Activated CD8-positive, alpha-beta T cell treated with anti-CD3 and anti-CD28 coated beads for 36 hours (primary cell): Measurements from ENCODE around the gene TICRR. TPM values are rescaled to one million over a fixed set of nuclear protein-coding genes. Genes with fewer than 3 reads are reported as not detected.

Experiments used
- ATAC-seq: fragments of 200-7000 bp; cut with Tn5 transposase; one replicate; pipeline ENCODE4 v1.10.0; 2021; ENCODE audit warnings: mild to moderate bottlenecking, moderate library complexity
- CTCF ChIA-PET: fragments of 350-600 bp; sonication (Branson Sonifier 250); formaldehyde crosslinking; loops from one replicate; lab custom pipeline; 2021; ENCODE audit warnings: antibody characterized with exemption; lab: Charles Lee
- POLR2A ChIA-PET: fragments of 350-600 bp; sonication (Branson Sonifier 250); formaldehyde crosslinking; loops from one replicate; lab custom pipeline; 2021; ENCODE audit warnings: antibody characterized with exemption; lab: Charles Lee
- DNase-seq: peaks from one replicate; pipeline ENCODE4 v3.0.0-alpha.2; 2020
- H3K27ac Mint-ChIP-seq: one replicate; pipeline ENCODE4 v1.8.0; 2021; ENCODE audit warnings: mild to moderate bottlenecking, mixed read lengths
- H3K27me3 Mint-ChIP-seq: one replicate; pipeline ENCODE4 v1.8.0; 2021; ENCODE audit warnings: mixed read lengths
- H3K36me3 Mint-ChIP-seq: one replicate; pipeline ENCODE4 v1.8.0; 2021; ENCODE audit warnings: low read depth, mixed read lengths
- H3K4me1 Mint-ChIP-seq: one replicate; pipeline ENCODE4 v1.8.0; 2021; ENCODE audit warnings: low read depth, mixed read lengths
- H3K4me3 Mint-ChIP-seq: one replicate; pipeline ENCODE4 v1.8.0; 2021; ENCODE audit warnings: mild to moderate bottlenecking, moderate library complexity, mixed read lengths
- H3K9me3 Mint-ChIP-seq: one replicate; pipeline ENCODE4 v1.8.0; 2021; ENCODE audit warnings: mixed read lengths
- intact Hi-C: fragments of 100-400 bp; cut with micrococcal nuclease; formaldehyde crosslinking; loops from one replicate; pipeline ENCODE4 v1.10.0; 2022
- total RNA-seq, 2 experiments: library from RNA; stranded (reverse); gene quantifications; one replicate each; pipeline ENCODE4 v1.2.3, GENCODE V29; 2021
- TF ChIP-seq, protein P1 (sequence below): fragments of 200-600 bp; IDR thresholded peaks from one replicate; pipeline ENCODE4 v1.8.0; 2022; ENCODE audit warnings: antibody characterized with exemption, mild to moderate bottlenecking

The TICRR gene
- total RNA-seq, 2 experiments from 2014 or later, result 27.0 to 29.2 TPM

GRCh38 chr15:89667706-89667960 lies 92.4 kb downstream of the TICRR start:
- CTCF ChIA-PET, result no interaction called here
- Mint-ChIP-seq H3K27ac (no peak overlapping the region), H3K36me3 (no peaks in the 10 kb centered on the region), H3K9me3 (no peaks in the 10 kb centered on the region), H3K27me3 (peaks cover 19% of the 10 kb centered on the region), H3K4me1 (peaks cover 4% of the 10 kb centered on the region), H3K4me3 (no peak overlapping the region)
- intact Hi-C loops, result no loop called here
- TF ChIP-seq, protein P1, sequence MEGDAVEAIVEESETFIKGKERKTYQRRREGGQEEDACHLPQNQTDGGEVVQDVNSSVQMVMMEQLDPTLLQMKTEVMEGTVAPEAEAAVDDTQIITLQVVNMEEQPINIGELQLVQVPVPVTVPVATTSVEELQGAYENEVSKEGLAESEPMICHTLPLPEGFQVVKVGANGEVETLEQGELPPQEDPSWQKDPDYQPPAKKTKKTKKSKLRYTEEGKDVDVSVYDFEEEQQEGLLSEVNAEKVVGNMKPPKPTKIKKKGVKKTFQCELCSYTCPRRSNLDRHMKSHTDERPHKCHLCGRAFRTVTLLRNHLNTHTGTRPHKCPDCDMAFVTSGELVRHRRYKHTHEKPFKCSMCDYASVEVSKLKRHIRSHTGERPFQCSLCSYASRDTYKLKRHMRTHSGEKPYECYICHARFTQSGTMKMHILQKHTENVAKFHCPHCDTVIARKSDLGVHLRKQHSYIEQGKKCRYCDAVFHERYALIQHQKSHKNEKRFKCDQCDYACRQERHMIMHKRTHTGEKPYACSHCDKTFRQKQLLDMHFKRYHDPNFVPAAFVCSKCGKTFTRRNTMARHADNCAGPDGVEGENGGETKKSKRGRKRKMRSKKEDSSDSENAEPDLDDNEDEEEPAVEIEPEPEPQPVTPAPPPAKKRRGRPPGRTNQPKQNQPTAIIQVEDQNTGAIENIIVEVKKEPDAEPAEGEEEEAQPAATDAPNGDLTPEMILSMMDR, result no peak
- POLR2A ChIA-PET, result no interaction called here
- DNase-seq (no peak), ATAC-seq (no peak)

DNA sequence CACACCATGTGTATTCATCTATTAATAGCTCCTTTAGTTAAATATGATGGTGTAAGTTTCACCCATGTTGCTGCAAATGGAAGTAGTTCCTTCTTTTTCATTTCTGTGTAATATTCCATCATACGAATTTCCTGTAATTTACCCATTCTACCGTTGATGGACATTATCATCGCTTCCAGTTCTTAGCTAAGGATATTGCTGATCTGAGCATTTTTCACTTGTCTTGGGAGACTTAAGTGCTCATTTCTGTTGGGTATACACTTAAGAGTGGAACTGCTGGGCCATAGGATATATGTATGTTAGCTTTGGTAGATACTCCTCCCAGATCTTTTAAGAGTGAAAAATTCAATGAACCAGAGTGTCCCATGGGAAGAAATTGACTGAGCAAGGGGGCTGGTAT lies 92.9 kb downstream of the TICRR start:
- intact Hi-C loops, result no loop called here
- Mint-ChIP-seq H3K36me3 (no peaks in the 10 kb centered on the region), H3K4me3 (no peak overlapping the region), H3K27me3 (peaks cover 18% of the 10 kb centered on the region), H3K9me3 (no peaks in the 10 kb centered on the region), H3K27ac (no peak overlapping the region), H3K4me1 (peaks cover 4% of the 10 kb centered on the region)
- CTCF ChIA-PET, result interaction anchor here (0.7 kb wide), 1 partner anchor 238 kb away, joined by 3 read pairs; no protein-coding TSS in a partner anchor
- ATAC-seq (no peak), DNase-seq (no peak)
- TF ChIP-seq, protein P1, result no peak
- POLR2A ChIA-PET, result no interaction called here

GRCh38 chr15:89669309-89669865 lies 94.1 kb downstream of the TICRR start:
- DNase-seq (no peak), ATAC-seq (no peak)
- TF ChIP-seq, protein P1, result no peak
- Mint-ChIP-seq H3K4me1 (peaks cover 4% of the 10 kb centered on the region), H3K4me3 (no peak overlapping the region), H3K27ac (no peak overlapping the region), H3K27me3 (peaks cover 15% of the 10 kb centered on the region), H3K36me3 (no peaks in the 10 kb centered on the region), H3K9me3 (no peaks in the 10 kb centered on the region)
- intact Hi-C loops, result no loop called here
- POLR2A ChIA-PET, result no interaction called here
- CTCF ChIA-PET, result interaction anchor here (0.6 kb wide), 1 partner anchor 43 kb away, joined by 3 read pairs; no protein-coding TSS in a partner anchor

GRCh38 chr15:89669941-89670340 lies 94.7 kb downstream of the TICRR start:
- no peaks in the 10 kb centered on the region for H3K36me3 Mint-ChIP-seq
- H3K27ac Mint-ChIP-seq, result no peak overlapping the region
- ATAC-seq (no peak), DNase-seq (no peak)
- TF ChIP-seq, protein P1, result no peak
- no peak overlapping the region for H3K4me3 Mint-ChIP-seq
- peaks cover 9% of the 10 kb centered on the region for H3K27me3 Mint-ChIP-seq
- intact Hi-C loops, result no loop called here
- no peaks in the 10 kb centered on the region for H3K9me3 Mint-ChIP-seq
- POLR2A ChIA-PET, result no interaction called here
- CTCF ChIA-PET, result interaction anchor here (0.6 to 1.2 kb wide), 2 partner anchors 12 to 43 kb away, joined by 3 read pairs; no protein-coding TSS in a partner anchor
- H3K4me1 Mint-ChIP-seq, result peaks cover 4% of the 10 kb centered on the region

GRCh38 chr15:89670971-89671560 lies 95.8 kb downstream of the TICRR start:
- ChIA-PET CTCF (interaction anchor here (1.2 to 3.2 kb wide), 2 partner anchors 13 kb away, joined by 3 to 13 read pairs; no protein-coding TSS in a partner anchor), POLR2A (interaction anchor here (0.6 kb wide), 1 partner anchor 41 kb away, joined by 3 read pairs; no protein-coding TSS in a partner anchor)
- Mint-ChIP-seq H3K36me3 (no peaks in the 10 kb centered on the region), H3K27ac (no peak overlapping the region), H3K9me3 (no peaks in the 10 kb centered on the region), H3K27me3 (peaks cover 7% of the 10 kb centered on the region), H3K4me3 (no peak overlapping the region), H3K4me1 (peaks cover 3% of the 10 kb centered on the region)
- ATAC-seq, result no peak
- intact Hi-C loops, result no loop called here
- DNase-seq, result no peak
- TF ChIP-seq, protein P1, result no peak
